Lower leg skin (tissue), 3 donors: ENCODE data around the gene HBG2.

ENCODE experiments used
- CTCF ChIP-seq, 3 donors: fragments of 450-650 bp; IDR thresholded peaks; one replicate each; pipeline ENCODE4 v1.5.1; 2016; ENCODE audit warnings: antibody characterized with exemption in 3 of 3, mild to moderate bottlenecking in 3 of 3, moderate library complexity in 2 of 3
- POLR2A ChIP-seq, 2 donors: fragments of 450-650 bp; IDR thresholded peaks; one replicate each; pipeline ENCODE4 v1.6.1; 2016 to 2017; ENCODE audit warnings: antibody characterized with exemption in 2 of 2, mild to moderate bottlenecking in 1 of 2, moderate library complexity in 1 of 2

- TF ChIP-seq CTCF (IDR thresholded peaks at IDR 0.05) (no peak), POLR2A (IDR thresholded peaks at IDR 0.05) (no peak)
These were observed 22.1 kb upstream of the HBG2 start for GRCh38 chr11:5276697-5277096.
